ENCODE results near the gene PGAP6. TPM values are rescaled to one million over a fixed set of nuclear protein-coding genes. Genes with fewer than 3 reads are reported as not detected.
A peak's percentile ranks its signal among the peaks of the same experiment; 100 is the strongest.
"Not testable (repeated sequence)": the region's sequence is repeated elsewhere in the genome, so short reads cannot be mapped to it uniquely, and the experiment has no call there.

PGAP6 gene
- total and polyA plus RNA-seq, 4 donors: 27.4 to 41.4 (median 39.0) TPM

DNA sequence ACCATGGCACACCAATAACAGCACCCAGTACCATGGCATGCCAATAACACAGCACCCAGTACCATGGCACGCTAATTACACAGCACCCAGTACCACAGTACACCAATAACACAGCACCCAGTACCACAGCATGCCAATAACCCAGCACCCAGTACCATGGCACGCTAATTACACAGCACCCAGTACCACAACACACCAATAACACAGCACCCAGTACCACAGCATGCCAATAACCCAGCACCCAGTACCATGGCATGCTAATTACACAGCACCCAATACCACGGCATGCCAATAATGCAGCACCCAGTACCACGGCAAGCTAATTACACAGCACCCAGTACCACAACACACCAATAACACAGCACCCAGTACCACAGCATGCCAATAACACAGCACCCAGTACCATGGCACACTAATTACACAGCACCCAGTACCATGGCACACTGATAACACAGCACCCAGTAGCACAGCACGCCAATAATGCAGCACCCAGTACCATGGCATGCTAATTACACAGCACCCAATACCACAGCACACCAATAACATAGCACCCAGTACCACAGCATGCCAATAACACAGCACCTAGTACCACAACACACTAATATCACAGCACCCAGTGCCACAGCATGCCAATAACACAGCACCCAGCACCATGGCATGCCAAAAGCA, 47.5 kb downstream of the PGAP6 start:
- not testable (repeated sequence) for H3K36me3 ChIP-seq (ENCODE audit: control insufficient read depth in 1 of 2, insufficient read depth in 2 of 2, low read length in 1 of 2); H3K9me3 ChIP-seq (ENCODE audit: control insufficient read depth, low read length); H3K4me3 ChIP-seq (ENCODE audit: low read length in 2 of 2); DNase-seq; H3K27me3 ChIP-seq (ENCODE audit: control insufficient read depth in 1 of 2, insufficient read depth in 2 of 2, low read length in 1 of 2); H3K27ac ChIP-seq (ENCODE audit: low read depth in 1 of 2, low read length in 2 of 2); H3K4me1 ChIP-seq (ENCODE audit: control insufficient read depth in 1 of 2, insufficient read depth in 2 of 2, low read length in 2 of 2); ATAC-seq (ENCODE audit: low FRiP score)
- WGBS, 2 donors: 97 to 99% methylated on average over 5 of the region's 5 CpGs
- intact Hi-C loops (cut with DNase I): loop anchor here in 1 of 2 donors (10.0 kb wide), 1 partner anchor 89 kb away; no protein-coding TSS in a partner anchor

DNA sequence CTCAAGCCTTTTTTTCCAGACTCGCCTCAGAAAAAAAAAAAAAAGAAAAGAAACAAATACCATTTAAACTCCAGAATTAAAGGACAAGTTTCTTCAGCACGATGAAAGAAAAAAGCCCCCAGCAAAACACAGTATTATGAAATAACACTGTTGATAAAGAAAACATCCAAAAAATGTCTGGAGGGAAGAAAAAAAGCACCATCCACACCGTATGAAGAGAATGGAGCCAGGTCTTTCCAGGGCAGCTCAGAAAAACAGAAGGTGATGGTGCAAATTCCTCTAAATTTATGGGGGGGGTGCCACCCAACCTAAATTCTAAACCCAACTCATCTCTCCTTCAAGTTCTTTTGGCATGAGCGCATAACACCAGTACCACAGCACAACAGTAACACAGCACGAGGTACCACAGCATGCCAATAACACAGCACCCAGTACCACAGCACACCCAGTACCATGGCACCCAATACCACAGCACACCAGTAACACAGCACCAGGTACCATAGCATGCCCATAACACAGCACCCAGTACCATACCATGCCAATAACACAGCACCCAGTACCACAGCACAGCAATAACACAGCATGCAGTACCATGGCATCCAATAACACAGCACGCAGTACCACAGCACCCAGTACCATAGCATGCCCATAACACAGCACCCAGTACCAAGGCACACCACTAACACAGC, 48.2 kb downstream of the PGAP6 start:
- Histone ChIP-seq H3K27me3 (ENCODE audit: control insufficient read depth in 1 of 2, insufficient read depth in 2 of 2, low read length in 1 of 2) (no peaks in the 10 kb centered on the region), H3K4me1 (ENCODE audit: control insufficient read depth in 1 of 2, insufficient read depth in 2 of 2, low read length in 2 of 2) (no peaks in the 10 kb centered on the region), H3K9me3 (ENCODE audit: control insufficient read depth, low read length) (no peaks in the 10 kb centered on the region), H3K4me3 (ENCODE audit: low read length in 2 of 2) (no peak overlapping the region), H3K27ac (ENCODE audit: low read depth in 1 of 2, low read length in 2 of 2) (no peak overlapping the region), H3K36me3 (ENCODE audit: control insufficient read depth in 1 of 2, insufficient read depth in 2 of 2, low read length in 1 of 2) (no peaks in the 10 kb centered on the region)
- no peak for DNase-seq
- ATAC-seq (ENCODE audit: low FRiP score): no peak
- intact Hi-C loops (cut with DNase I): loop anchor here in 1 of 2 donors (10.0 kb wide), 1 partner anchor 89 kb away; no protein-coding TSS in a partner anchor
- WGBS, 2 donors: 41 to 44% methylated on average over 6 of the region's 6 CpGs

DNA sequence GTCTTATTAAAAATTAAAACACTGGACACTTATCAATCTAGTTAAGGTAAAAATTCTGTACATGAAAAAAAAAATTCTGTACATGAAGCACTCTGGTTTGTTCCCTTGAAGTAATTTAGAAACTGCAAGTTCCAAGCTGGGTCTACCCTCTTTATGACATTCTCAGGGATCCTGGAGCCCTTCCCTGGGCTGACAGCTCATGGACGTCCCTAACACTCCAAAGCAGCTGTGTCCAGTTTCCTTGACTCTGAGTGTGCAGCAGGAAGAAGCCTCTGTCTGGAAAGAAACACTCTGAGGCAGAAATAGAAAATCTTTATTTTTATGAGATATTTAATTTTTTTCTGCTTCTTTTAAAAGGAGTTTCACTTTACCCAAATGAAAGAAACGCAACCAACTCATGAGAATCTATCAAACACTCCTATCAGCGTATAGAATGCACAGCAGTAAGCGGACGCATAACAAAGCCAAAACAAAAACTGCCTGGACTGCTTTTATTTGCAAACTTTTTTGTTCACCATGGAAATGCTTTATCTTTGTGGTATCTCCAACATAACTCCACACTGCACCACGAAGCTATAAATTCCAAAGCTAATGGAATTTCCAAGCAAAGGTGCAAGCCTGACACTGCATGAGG, 50.5 kb downstream of the PGAP6 start:
- intact Hi-C loops (cut with DNase I): loop anchor here in 1 of 2 donors (10.0 kb wide), 1 partner anchor 86 kb away; no protein-coding TSS in a partner anchor
- not testable (repeated sequence) for DNase-seq; H3K36me3 ChIP-seq (ENCODE audit: control insufficient read depth in 1 of 2, insufficient read depth in 2 of 2, low read length in 1 of 2); H3K27ac ChIP-seq (ENCODE audit: low read depth in 1 of 2, low read length in 2 of 2); H3K9me3 ChIP-seq (ENCODE audit: control insufficient read depth, low read length); ATAC-seq (ENCODE audit: low FRiP score); H3K27me3 ChIP-seq (ENCODE audit: control insufficient read depth in 1 of 2, insufficient read depth in 2 of 2, low read length in 1 of 2); H3K4me1 ChIP-seq (ENCODE audit: control insufficient read depth in 1 of 2, insufficient read depth in 2 of 2, low read length in 2 of 2); H3K4me3 ChIP-seq (ENCODE audit: low read length in 2 of 2)
- 70 to 73% methylated on average over 5 to 6 of the region's 6 CpGs for WGBS, 2 donors

DNA sequence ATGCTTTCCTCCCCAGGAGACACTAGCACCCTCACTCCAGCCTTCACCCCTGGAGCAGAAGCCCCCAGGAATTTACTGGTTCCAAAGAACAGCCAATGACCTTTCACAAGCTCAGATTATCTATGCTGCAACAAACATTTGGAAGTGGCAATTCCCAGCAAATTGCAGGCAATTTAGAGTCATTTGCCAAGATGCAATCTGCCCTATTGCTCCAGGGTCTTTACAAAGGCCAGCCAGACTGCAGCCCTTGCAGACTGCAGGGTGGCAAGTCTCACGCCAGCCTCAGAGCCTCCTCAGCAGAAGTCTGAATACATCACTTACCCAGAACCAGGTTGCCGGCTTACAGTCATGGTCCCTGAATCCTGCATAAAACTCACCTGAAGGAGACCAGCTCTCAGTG, 51.0 kb downstream of the PGAP6 start:
- Histone ChIP-seq H3K27ac (ENCODE audit: low read depth in 1 of 2, low read length in 2 of 2) (no peak overlapping the region), H3K4me3 (ENCODE audit: low read length in 2 of 2) (no peak overlapping the region), H3K4me1 (ENCODE audit: control insufficient read depth in 1 of 2, insufficient read depth in 2 of 2, low read length in 2 of 2) (no peaks in the 10 kb centered on the region), H3K9me3 (ENCODE audit: control insufficient read depth, low read length) (no peaks in the 10 kb centered on the region), H3K27me3 (ENCODE audit: control insufficient read depth in 1 of 2, insufficient read depth in 2 of 2, low read length in 1 of 2) (no peaks in the 10 kb centered on the region), H3K36me3 (ENCODE audit: control insufficient read depth in 1 of 2, insufficient read depth in 2 of 2, low read length in 1 of 2) (no peaks in the 10 kb centered on the region)
- ATAC-seq (ENCODE audit: low FRiP score) (no peak), DNase-seq (no peak)
- 76 to 83% methylated on average over 2 of the region's 2 CpGs for whole genome bisulfite sequencing, 2 donors
- intact Hi-C loops (cut with DNase I): loop anchor here in 1 of 2 donors (10.0 kb wide), 1 partner anchor 86 kb away; no protein-coding TSS in a partner anchor

DNA sequence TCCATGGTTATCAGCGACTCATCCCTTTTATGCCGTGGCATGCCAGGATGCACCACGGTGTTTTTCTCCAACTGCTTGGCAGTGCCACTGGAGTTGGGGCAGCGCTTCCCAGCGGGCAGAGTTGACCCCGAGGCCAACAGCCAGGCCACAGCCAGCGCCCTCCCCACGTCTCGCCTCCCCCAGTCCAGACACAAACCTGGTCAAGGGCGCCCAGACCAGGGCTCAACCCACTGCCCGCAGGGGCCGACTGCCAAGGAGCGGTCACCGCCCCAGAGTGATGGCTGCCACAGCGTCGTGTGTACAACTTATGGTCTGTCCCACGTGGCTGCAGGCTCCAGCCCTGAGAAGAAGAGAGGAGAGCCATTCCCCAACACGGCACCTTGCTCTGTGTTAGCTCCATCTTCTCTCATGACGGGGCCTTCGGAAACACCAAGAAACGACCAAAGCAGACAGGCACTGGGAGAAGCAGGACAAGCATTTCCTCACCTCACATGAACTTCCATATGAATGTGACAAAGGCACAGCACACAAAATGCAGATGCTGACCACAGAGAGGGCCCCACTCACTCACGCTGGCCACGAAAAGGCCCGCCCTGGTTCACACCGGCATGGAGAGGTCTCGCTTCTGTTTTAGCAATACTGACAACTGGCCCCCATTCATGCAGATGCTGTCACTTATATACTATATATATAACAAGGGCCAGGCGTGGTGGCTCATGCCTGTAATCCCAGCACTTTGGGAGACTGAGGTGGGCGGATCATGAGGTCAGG, 56.2 kb downstream of the PGAP6 start:
- WGBS, 2 donors: 92% methylated on average over 28 of the region's 28 CpGs
- Histone ChIP-seq H3K36me3 (ENCODE audit: control insufficient read depth in 1 of 2, insufficient read depth in 2 of 2, low read length in 1 of 2) (no peaks in the 10 kb centered on the region), H3K27me3 (ENCODE audit: control insufficient read depth in 1 of 2, insufficient read depth in 2 of 2, low read length in 1 of 2) (no peaks in the 10 kb centered on the region), H3K4me1 (ENCODE audit: control insufficient read depth in 1 of 2, insufficient read depth in 2 of 2, low read length in 2 of 2) (no peaks in the 10 kb centered on the region), H3K27ac (ENCODE audit: low read depth in 1 of 2, low read length in 2 of 2) (no peak overlapping the region), H3K9me3 (ENCODE audit: control insufficient read depth, low read length) (no peaks in the 10 kb centered on the region), H3K4me3 (ENCODE audit: low read length in 2 of 2) (no peak overlapping the region)
- no peak for DNase-seq
- intact Hi-C loops (cut with DNase I): no loop called here
- no peak for ATAC-seq (ENCODE audit: low FRiP score)

DNA sequence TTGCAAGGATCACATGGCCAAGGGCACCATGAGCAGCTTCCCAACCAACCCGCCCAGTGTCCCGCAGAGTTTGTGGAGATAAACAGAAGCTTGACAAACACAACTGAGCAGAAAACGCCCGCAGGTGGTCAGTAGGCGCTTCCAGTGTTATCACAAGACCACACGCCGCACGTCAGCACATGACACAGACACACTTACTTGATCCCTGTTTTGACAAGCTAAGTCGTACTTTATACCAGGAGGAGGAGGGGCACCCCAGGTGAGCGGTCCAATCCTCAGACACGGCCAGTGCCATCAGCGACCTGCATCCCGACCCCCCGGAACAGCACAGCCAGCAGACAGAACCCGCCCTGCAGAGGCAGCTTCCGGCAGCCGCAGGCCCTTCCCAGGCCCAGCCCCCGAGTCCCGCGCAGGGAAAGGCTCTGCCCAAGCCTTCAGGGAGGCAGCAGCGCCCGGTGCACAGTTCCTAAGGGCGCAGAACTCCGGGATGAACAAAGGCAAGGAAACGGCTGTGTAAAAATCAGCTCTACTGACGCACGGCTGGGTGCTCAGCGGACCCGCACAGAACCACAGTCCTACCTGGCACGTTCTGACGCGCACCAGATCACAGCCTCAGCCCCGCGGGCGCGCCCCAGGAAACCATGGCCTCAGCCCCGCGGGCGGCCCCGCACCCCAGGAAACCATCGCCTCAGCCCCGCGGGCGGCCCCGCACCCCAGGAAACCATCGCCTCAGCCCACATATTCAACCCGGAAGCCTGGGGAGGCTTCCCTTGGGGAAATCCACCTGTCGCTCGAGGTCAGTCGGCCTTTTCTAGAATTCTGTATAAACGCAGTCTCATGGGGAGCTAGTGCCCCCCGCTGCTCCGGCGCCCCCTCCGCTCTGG, 57.1 kb downstream of the PGAP6 start:
- intact Hi-C loops (cut with DNase I): no loop called here
- WGBS, 2 donors: 77 to 81% methylated on average over 55 of the region's 55 CpGs
- DNase-seq: peak in 1 of 2 donors; percentile 74
- Histone ChIP-seq H3K4me3 (ENCODE audit: low read length in 2 of 2) (no peak overlapping the region), H3K4me1 (ENCODE audit: control insufficient read depth in 1 of 2, insufficient read depth in 2 of 2, low read length in 2 of 2) (no peaks in the 10 kb centered on the region), H3K9me3 (ENCODE audit: control insufficient read depth, low read length) (no peaks in the 10 kb centered on the region), H3K27ac (ENCODE audit: low read depth in 1 of 2, low read length in 2 of 2) (no peak overlapping the region), H3K27me3 (ENCODE audit: control insufficient read depth in 1 of 2, insufficient read depth in 2 of 2, low read length in 1 of 2) (no peaks in the 10 kb centered on the region), H3K36me3 (ENCODE audit: control insufficient read depth in 1 of 2, insufficient read depth in 2 of 2, low read length in 1 of 2) (no peaks in the 10 kb centered on the region)
- no peak for ATAC-seq (ENCODE audit: low FRiP score)

DNA sequence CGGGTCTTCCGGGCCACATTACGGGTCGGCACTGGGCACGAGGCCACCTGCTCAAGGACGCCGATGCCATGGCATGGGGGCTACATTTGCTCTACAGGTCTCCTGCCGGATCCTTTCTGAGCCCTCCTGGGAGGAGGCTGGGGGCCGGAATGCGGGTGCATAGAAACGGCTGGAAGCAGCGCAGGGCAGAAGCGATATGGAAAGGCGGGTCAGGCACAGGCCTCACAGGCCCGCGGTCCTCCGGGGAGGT, 57.7 kb downstream of the PGAP6 start:
- Histone ChIP-seq H3K27me3 (ENCODE audit: control insufficient read depth in 1 of 2, insufficient read depth in 2 of 2, low read length in 1 of 2) (no peaks in the 10 kb centered on the region), H3K4me3 (ENCODE audit: low read length in 2 of 2) (no peak overlapping the region), H3K4me1 (ENCODE audit: control insufficient read depth in 1 of 2, insufficient read depth in 2 of 2, low read length in 2 of 2) (no peaks in the 10 kb centered on the region), H3K9me3 (ENCODE audit: control insufficient read depth, low read length) (no peaks in the 10 kb centered on the region), H3K27ac (ENCODE audit: low read depth in 1 of 2, low read length in 2 of 2) (no peak overlapping the region), H3K36me3 (ENCODE audit: control insufficient read depth in 1 of 2, insufficient read depth in 2 of 2, low read length in 1 of 2) (no peaks in the 10 kb centered on the region)
- WGBS, 2 donors: 92 to 93% methylated on average over 17 of the region's 17 CpGs
- no peak for DNase-seq
- intact Hi-C loops (cut with DNase I): no loop called here
- no peak for ATAC-seq (ENCODE audit: low FRiP score)

Measured in aorta (tissue), 5 donors.